ENCODE data around the gene SSPN. TPM values are rescaled to one million over a fixed set of nuclear protein-coding genes. Genes with fewer than 3 reads are reported as not detected.

SSPN gene
- total RNA-seq, 1 experiment from 2014 or later = 1.8 TPM

DNA sequence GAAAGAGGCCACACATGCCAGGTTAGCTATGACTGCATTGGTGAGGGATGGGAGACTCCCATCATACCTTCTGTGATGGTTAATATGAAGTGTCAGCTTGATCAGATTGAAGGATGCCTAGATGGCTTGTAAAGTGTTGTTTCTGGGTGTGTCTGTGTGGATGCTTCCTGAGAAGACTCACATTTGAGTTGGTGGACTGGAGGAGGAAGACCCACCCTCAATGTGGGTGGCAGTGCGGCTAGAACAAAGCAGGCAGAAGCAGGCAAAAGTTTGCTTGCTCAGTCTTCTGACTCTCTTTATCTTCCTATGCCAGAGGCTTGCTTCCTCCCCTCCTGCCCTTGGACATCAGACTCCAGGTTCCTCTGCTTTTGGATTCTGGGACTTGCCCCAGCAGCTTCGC, 88.2 kb downstream of the SSPN start (continued):
- TF ChIP-seq, protein P1, sequence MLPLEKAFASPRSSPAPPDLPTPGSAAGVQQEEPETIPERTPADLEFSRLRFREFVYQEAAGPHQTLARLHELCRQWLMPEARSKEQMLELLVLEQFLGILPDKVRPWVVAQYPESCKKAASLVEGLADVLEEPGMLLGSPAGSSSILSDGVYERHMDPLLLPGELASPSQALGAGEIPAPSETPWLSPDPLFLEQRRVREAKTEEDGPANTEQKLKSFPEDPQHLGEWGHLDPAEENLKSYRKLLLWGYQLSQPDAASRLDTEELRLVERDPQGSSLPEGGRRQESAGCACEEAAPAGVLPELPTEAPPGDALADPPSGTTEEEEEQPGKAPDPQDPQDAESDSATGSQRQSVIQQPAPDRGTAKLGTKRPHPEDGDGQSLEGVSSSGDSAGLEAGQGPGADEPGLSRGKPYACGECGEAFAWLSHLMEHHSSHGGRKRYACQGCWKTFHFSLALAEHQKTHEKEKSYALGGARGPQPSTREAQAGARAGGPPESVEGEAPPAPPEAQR (CRISPR knock-in tag; IDR thresholded peaks at IDR 0.05) = no peak
- TF ChIP-seq NR3C1 (CRISPR knock-in tag; conservative IDR thresholded peaks at IDR 0.05; ENCODE audit: low read depth) (no peak), HMGA2 (CRISPR knock-in tag; IDR thresholded peaks at IDR 0.05) (no peak), ZNF416 (CRISPR knock-in tag; IDR thresholded peaks at IDR 0.05) (no peak), CREM (CRISPR knock-in tag; IDR thresholded peaks at IDR 0.05) (no peak)
- TF ChIP-seq, protein P2, sequence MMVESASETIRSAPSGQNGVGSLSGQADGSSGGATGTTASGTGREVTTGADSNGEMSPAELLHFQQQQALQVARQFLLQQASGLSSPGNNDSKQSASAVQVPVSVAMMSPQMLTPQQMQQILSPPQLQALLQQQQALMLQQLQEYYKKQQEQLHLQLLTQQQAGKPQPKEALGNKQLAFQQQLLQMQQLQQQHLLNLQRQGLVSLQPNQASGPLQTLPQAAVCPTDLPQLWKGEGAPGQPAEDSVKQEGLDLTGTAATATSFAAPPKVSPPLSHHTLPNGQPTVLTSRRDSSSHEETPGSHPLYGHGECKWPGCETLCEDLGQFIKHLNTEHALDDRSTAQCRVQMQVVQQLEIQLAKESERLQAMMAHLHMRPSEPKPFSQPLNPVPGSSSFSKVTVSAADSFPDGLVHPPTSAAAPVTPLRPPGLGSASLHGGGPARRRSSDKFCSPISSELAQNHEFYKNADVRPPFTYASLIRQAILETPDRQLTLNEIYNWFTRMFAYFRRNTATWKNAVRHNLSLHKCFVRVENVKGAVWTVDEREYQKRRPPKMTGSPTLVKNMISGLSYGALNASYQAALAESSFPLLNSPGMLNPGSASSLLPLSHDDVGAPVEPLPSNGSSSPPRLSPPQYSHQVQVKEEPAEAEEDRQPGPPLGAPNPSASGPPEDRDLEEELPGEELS (CRISPR knock-in tag; IDR thresholded peaks at IDR 0.05) = no peak

DNA sequence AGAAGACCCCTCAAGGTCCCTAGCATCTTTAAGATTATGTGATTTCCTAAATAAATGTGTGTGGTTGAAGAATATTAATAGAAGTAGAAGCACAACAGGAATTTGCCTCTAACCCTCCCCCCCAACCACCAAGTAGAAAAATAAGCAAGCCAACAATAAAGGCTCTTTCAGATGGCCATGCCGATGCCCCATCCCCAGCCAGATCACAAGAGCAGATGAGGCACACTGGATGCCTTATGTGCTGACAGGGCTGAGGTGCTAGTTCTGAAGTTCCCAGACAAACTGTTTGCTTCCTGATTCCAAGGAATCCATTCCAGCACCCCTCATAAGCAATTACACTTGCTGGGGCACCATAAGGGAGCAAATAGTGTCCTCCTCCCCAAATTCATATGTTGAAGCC, 90.0 kb downstream of the SSPN start:
- ChIA-PET POLR2A (no interaction called here), CTCF (no interaction called here)
- H3K9me3 Mint-ChIP-seq = no peaks in the 10 kb centered on the region
- H3K4me3 Mint-ChIP-seq = no peak overlapping the region
- H3K27ac Mint-ChIP-seq = no peak overlapping the region
- peaks cover 9% of the 10 kb centered on the region for H3K4me1 Mint-ChIP-seq
- H3K36me3 Mint-ChIP-seq = no peaks in the 10 kb centered on the region
- no peak for ATAC-seq
- TF ChIP-seq TP53 (CRISPR knock-in tag; IDR thresholded peaks at IDR 0.05) = no peak
- TF ChIP-seq, protein P3, sequence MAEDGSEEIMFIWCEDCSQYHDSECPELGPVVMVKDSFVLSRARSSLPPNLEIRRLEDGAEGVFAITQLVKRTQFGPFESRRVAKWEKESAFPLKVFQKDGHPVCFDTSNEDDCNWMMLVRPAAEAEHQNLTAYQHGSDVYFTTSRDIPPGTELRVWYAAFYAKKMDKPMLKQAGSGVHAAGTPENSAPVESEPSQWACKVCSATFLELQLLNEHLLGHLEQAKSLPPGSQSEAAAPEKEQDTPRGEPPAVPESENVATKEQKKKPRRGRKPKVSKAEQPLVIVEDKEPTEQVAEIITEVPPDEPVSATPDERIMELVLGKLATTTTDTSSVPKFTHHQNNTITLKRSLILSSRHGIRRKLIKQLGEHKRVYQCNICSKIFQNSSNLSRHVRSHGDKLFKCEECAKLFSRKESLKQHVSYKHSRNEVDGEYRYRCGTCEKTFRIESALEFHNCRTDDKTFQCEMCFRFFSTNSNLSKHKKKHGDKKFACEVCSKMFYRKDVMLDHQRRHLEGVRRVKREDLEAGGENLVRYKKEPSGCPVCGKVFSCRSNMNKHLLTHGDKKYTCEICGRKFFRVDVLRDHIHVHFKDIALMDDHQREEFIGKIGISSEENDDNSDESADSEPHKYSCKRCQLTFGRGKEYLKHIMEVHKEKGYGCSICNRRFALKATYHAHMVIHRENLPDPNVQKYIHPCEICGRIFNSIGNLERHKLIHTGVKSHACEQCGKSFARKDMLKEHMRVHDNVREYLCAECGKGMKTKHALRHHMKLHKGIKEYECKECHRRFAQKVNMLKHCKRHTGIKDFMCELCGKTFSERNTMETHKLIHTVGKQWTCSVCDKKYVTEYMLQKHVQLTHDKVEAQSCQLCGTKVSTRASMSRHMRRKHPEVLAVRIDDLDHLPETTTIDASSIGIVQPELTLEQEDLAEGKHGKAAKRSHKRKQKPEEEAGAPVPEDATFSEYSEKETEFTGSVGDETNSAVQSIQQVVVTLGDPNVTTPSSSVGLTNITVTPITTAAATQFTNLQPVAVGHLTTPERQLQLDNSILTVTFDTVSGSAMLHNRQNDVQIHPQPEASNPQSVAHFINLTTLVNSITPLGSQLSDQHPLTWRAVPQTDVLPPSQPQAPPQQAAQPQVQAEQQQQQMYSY (CRISPR knock-in tag; IDR thresholded peaks at IDR 0.05) = no peak
- TF ChIP-seq, protein P4, sequence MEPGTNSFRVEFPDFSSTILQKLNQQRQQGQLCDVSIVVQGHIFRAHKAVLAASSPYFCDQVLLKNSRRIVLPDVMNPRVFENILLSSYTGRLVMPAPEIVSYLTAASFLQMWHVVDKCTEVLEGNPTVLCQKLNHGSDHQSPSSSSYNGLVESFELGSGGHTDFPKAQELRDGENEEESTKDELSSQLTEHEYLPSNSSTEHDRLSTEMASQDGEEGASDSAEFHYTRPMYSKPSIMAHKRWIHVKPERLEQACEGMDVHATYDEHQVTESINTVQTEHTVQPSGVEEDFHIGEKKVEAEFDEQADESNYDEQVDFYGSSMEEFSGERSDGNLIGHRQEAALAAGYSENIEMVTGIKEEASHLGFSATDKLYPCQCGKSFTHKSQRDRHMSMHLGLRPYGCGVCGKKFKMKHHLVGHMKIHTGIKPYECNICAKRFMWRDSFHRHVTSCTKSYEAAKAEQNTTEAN (CRISPR knock-in tag; IDR thresholded peaks at IDR 0.05) = no peak
- TF ChIP-seq ZNF219 (CRISPR knock-in tag; IDR thresholded peaks at IDR 0.05; ENCODE audit: borderline replicate concordance) = no peak
- TF ChIP-seq, protein P5, sequence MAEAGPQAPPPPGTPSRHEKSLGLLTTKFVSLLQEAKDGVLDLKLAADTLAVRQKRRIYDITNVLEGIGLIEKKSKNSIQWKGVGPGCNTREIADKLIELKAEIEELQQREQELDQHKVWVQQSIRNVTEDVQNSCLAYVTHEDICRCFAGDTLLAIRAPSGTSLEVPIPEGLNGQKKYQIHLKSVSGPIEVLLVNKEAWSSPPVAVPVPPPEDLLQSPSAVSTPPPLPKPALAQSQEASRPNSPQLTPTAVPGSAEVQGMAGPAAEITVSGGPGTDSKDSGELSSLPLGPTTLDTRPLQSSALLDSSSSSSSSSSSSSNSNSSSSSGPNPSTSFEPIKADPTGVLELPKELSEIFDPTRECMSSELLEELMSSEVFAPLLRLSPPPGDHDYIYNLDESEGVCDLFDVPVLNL (CRISPR knock-in tag; IDR thresholded peaks at IDR 0.05; ENCODE audit: borderline replicate concordance, low read depth) = no peak
- TF ChIP-seq ZNF416 (CRISPR knock-in tag; IDR thresholded peaks at IDR 0.05) = no peak
- TF ChIP-seq ATF1 (CRISPR knock-in tag; IDR thresholded peaks at IDR 0.05) = no peak
- no peak for TF ChIP-seq SP1 (CRISPR knock-in tag; conservative IDR thresholded peaks at IDR 0.05)
- TF ChIP-seq CREM (CRISPR knock-in tag; IDR thresholded peaks at IDR 0.05) = no peak
- no peak for TF ChIP-seq RORB (CRISPR knock-in tag; IDR thresholded peaks at IDR 0.05)
- no peak for DNase-seq (ENCODE audit: low spot score)
- H3K27me3 Mint-ChIP-seq (ENCODE audit: low read depth) = no peaks in the 10 kb centered on the region

DNA sequence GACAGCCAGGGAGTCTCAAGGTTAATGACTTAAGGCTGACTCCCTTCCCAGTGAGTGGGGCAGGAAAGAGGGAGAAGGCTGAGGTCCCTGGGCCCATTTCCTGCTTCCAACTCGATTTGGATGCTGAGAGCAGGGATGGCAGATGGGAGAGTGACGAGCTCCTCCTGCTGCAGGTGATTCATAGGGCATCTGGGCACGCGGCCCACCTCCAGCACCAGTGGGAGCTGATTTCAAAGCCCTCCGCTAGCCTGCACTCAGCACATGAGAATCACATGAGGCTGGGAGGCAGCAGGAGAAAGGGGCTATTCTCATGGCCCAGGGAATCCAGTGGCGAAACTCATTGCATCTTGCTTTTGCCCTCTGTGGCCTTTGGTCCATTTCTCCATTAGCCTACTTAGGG, 90.8 kb downstream of the SSPN start:
- Mint-ChIP-seq H3K9me3 (no peaks in the 10 kb centered on the region), H3K27me3 (ENCODE audit: low read depth) (no peaks in the 10 kb centered on the region), H3K4me3 (no peak overlapping the region), H3K4me1 (peaks cover 9% of the 10 kb centered on the region), H3K36me3 (no peaks in the 10 kb centered on the region), H3K27ac (no peak overlapping the region)
- ChIA-PET POLR2A (no interaction called here), CTCF (no interaction called here)
- no peak for DNase-seq (ENCODE audit: low spot score)
- no peak for ATAC-seq
- no peak for TF ChIP-seq GABPB1 (CRISPR knock-in tag; IDR thresholded peaks at IDR 0.05)
- TF ChIP-seq, protein P6, sequence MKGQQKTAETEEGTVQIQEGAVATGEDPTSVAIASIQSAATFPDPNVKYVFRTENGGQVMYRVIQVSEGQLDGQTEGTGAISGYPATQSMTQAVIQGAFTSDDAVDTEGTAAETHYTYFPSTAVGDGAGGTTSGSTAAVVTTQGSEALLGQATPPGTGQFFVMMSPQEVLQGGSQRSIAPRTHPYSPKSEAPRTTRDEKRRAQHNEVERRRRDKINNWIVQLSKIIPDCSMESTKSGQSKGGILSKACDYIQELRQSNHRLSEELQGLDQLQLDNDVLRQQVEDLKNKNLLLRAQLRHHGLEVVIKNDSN (CRISPR knock-in tag; IDR thresholded peaks at IDR 0.05) = no peak
- TF ChIP-seq, protein P7, sequence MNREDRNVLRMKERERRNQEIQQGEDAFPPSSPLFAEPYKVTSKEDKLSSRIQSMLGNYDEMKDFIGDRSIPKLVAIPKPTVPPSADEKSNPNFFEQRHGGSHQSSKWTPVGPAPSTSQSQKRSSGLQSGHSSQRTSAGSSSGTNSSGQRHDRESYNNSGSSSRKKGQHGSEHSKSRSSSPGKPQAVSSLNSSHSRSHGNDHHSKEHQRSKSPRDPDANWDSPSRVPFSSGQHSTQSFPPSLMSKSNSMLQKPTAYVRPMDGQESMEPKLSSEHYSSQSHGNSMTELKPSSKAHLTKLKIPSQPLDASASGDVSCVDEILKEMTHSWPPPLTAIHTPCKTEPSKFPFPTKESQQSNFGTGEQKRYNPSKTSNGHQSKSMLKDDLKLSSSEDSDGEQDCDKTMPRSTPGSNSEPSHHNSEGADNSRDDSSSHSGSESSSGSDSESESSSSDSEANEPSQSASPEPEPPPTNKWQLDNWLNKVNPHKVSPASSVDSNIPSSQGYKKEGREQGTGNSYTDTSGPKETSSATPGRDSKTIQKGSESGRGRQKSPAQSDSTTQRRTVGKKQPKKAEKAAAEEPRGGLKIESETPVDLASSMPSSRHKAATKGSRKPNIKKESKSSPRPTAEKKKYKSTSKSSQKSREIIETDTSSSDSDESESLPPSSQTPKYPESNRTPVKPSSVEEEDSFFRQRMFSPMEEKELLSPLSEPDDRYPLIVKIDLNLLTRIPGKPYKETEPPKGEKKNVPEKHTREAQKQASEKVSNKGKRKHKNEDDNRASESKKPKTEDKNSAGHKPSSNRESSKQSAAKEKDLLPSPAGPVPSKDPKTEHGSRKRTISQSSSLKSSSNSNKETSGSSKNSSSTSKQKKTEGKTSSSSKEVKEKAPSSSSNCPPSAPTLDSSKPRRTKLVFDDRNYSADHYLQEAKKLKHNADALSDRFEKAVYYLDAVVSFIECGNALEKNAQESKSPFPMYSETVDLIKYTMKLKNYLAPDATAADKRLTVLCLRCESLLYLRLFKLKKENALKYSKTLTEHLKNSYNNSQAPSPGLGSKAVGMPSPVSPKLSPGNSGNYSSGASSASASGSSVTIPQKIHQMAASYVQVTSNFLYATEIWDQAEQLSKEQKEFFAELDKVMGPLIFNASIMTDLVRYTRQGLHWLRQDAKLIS (CRISPR knock-in tag; IDR thresholded peaks at IDR 0.05; ENCODE audit: borderline replicate concordance) = no peak
- TF ChIP-seq, protein P8, sequence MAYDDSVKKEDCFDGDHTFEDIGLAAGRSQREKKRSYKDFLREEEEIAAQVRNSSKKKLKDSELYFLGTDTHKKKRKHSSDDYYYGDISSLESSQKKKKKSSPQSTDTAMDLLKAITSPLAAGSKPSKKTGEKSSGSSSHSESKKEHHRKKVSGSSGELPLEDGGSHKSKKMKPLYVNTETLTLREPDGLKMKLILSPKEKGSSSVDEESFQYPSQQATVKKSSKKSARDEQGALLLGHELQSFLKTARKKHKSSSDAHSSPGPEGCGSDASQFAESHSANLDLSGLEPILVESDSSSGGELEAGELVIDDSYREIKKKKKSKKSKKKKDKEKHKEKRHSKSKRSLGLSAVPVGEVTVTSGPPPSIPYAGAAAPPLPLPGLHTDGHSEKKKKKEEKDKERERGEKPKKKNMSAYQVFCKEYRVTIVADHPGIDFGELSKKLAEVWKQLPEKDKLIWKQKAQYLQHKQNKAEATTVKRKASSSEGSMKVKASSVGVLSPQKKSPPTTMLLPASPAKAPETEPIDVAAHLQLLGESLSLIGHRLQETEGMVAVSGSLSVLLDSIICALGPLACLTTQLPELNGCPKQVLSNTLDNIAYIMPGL (CRISPR knock-in tag; IDR thresholded peaks at IDR 0.05) = no peak
